Renal cortex interstitium (tissue), 15 donors: ENCODE measurements around the gene MYO5A. TPM values are rescaled to one million over a fixed set of nuclear protein-coding genes. Genes with fewer than 3 reads are reported as not detected.
"Not testable (repeated sequence)": the region's sequence is repeated elsewhere in the genome, so short reads cannot be mapped to it uniquely, and the experiment has no call there.

Experiments
- DNase-seq, 11 donors: peaks; one replicate each; pipeline ENCODE4 v3.0.0-alpha.2; 2013; ENCODE audit warnings: low read depth in 9 of 11, low spot score in 4 of 11; ENCODE audit errors: extremely low read depth in 1 of 11
- long read RNA-seq, 16 experiments: transcript quantifications; one replicate each; lab custom pipeline, GENCODE V29; 2026
- polyA plus RNA-seq, 3 donors: library from polyadenylated mRNA; unstranded; fragments of 120-200 nt; gene quantifications; one replicate each; pipeline ENCODE4 v1.2.1, GENCODE V29; 2013; ENCODE audit not compliant: insufficient read length in 3 of 3

Gene MYO5A
- 1 to 10 TPM; 7.4 to 9.7 (median 9.6) TPM for polyA plus RNA-seq
- long read RNA-seq, donor 1 = 0 reads
- long read RNA-seq, donor 2, partial matches to known transcripts = 0 of 1 reads
- long read RNA-seq, donor 2, other reads (novel, unspliced or antisense) = 0 of 1 reads
- long read RNA-seq, donor 3 = 0 reads
- long read RNA-seq, donor 4 = 0 reads
- long read RNA-seq, donor 5 = 0 reads
- long read RNA-seq, donor 6 = 0 reads
- long read RNA-seq, donor 7 = 0 reads
- long read RNA-seq, donor 8 = 0 reads
- long read RNA-seq, donor 9 = 0 reads
- long read RNA-seq, donor 10 = 0 reads
- long read RNA-seq, donor 11 = 0 reads
- long read RNA-seq, donor 12 = 0 reads
- long read RNA-seq, donor 13 = 0 reads
- long read RNA-seq, donor 14 = 0 reads
- long read RNA-seq, donor 15 = 0 reads
- long read RNA-seq, donor 16 = 0 reads

DNA sequence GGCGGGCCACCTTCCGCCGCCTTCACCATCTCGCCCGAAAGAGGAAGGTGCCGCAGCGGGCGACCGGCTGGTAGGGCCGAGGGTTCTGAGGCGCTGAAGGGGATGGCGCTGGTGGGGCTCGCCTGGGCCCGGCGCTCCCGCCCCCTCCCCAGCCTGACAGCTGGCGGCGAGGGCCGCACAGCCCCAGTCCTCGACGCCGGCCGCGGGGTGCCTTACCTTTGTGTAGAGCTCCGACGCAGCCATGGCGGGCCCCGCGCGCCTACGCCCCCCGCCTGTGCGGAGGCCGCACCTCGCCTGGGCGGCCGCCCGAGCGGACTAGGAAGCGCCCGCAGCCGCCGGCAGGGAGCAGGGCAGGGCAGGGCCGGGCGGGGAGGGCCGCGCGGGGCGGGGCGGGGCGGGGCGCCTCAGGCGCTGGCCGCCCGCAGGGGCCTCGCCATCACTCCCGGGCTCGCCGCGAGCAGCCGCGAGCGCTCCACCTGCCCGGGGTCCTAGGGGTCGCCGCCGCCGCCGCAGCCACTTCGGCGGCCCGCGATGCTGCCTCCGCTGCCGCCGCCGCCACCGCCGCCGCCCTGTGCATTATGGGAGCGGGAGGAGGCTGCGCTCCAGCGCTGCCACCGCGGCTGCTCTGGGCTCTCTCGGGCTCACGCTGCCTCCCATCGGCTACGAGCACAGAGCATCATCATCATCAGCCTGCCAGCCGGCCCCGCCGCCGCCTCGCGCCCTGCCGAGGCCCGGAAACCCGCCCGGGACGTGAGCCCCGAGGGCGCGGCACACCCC, at the start of gene MYO5A:
TSS of gene MYO5A (minus strand) at position 317 of the 777 bp plus-strand sequence. CDS start at position 243, 74 bp downstream.
- DNase-seq = peak in 8 of 11 donors; percentile 15 to 51 (median 40)

DNA sequence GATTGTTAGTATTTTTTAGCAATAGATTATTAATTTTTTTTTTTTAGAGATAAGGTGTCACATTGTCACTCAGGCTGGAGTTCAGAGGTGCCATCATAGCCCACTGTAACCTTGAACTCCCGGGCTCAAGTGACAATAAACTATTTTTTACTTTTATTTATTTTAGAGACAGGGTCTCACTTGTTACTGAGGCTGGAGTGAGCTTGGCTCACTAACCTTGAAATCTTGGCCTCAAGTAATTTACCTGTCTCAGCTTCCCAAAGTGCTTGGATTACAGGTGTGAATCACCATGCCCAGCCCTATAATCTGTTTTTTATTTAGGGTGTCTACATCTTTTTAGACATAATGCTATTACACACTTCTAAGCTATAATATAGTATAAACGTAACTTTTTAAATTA, 48.0 kb upstream of the MYO5A start:
- DNase-seq = no peak

DNA sequence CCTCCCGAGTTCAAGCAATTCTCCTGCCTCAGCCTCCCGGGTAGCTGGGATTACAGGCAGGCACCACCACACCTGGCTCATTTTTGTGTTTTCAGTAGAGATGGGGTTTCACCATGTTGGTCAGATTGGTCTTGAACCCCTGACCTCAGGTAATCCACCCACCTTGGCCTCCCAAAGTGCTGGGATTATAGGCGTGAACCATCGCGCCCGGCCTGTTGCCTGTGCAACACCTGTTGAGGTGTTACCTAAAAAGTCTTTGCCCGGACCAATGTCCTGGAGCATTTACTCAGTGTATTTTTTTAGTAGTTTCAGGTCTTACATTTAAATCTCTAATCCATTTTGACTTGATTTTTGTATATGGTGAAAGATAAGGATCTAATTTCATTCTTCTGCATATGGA, 46.9 kb upstream of the MYO5A start:
- DNase-seq = not testable (repeated sequence)

DNA sequence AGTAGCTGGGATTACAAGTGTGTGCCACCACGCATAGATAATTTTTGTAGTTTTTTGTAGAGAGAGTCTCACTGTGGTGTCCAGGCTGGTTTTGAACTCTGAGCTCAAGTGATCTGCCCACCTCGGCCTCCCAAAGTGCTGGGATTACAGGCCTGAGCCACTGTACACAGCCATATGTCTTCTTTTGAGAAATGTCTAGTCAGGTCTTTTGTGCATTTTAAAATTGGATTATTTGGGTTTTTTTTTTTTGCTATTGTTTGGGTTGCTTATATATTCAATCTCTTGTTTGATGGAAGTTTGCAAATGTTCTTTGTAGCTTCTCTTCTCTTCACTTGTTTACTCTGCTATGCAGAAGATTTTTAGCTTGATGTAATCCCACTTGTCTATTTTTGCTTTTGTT, 46.4 kb upstream of the MYO5A start:
- no peak for DNase-seq

DNA sequence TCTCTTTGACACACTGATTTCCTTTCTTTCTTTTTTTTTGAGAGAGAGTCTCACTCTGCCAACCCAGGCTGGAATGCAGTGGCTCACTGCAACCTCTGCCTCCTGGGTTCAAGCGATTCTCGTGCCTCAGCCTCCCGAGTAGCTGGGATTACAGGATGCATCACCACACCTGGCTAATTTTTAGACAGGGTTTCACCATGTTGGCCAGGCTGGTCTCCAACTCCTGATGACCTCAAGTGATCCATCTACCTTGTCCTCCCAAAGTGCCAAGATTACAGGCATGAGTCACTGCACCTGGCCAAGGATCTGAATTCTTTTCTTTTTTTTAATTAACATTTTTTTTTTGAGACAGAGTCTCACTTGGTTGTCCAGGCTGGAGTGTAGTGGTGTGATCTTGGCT, 45.9 kb upstream of the MYO5A start:
- DNase-seq = not testable (repeated sequence)

DNA sequence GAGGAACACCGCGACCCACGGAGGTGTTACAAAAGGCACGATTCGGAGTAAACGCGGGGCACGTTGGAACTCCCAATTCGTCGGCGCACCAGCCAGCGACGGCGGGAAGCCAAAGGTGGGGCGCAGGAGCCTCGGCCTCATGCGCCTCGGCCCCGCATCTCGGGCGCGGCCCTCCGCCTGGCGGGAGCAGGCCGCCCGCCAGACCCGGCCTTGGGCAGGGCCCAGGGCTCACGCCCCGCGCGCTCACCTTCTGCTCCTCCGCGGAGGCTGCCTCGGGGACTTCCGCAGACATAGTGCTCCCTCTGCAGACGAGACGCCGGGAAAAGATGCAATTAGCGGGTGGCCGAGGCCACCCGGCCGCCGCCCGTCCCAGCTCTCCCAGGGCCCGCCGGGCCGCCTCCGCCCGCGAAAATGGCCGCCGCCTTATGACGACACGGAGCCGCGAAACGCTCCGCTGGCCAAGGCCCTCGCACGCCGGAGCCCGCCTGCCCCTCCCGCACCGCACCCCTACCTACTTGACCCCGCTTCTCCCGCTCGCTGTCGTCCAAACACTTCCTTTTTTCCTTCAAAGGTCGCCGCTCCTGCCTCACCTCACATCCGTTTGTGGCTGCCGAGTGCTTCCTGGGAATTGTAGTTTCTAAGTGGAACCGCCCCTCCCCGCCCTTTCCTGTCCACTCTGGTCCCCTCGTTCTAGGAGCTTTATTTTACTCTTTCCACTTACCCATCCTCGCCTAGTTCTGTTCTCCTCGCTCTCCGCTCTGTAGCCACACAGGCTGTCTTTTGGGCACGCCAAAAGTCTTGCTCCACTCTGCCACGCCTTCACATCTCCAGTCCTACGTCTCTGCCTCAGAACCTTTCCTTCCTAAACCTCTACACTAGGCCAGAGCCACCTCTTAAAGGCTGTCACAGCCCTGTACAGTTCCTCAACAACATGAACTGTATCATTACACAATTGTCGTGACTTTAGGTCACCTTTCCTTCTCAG, 40.2 kb upstream of the MYO5A start, which contains the start of gene ARPP19:
TSS of gene ARPP19 (minus strand) at position 430 of the 985 bp plus-strand sequence. CDS start at position 292, 138 bp downstream.
- peak; percentile 66 to 87 (median 83) for DNase-seq

DNA sequence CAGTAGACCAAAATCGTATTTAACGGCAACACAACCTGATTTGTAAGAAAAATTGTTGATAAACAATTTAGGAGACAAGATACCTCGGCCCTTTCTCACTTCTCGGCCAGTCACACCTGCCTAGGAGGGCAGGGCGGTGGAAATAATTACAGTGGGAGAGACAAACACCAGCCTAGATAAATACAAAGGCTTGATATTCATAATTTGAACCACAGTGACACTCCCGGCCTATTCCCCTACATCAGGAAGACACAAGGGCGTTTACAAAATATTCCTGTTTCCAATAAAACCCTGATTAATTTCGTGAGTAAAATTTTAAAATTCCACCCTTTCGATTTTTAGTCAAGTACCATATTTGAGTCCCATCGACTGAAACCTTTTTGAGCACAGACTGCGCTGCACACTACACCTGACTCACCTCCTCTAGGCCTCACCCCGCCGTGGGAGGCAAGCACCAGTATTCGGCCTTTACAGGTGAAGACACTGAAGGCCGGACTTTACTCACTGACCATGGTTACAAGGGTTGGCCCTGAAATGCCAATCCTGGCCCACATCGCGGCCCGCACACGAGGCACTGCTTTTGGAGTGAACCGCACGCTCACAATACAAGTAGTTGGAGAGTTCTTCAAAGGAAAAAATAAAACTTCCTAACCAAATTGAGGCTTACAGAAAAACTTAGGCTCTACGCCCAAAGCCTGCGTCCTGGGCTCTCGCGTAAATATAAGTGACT, 39.4 kb upstream of the MYO5A start:
- peak in 7 of 11 donors; percentile 10 to 56 (median 29) for DNase-seq

DNA sequence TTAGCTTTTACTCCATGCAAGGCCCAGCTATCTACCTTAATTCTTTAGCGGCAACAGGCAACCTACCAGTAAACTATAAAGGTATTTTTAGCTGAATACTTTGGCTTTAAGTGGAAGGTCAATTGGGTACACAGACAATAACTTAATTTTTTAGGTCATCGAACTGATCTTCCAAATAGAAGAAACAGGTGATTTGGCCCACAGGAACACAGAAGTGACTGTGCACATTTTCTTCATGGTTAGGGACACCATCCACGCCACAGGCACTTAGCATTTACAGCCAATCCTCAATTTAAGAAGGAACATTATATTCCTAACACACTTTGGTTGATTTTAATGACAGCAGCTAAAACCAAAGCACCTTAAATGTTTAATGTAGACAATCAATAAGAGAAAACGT, 38.2 kb upstream of the MYO5A start:
- no peak for DNase-seq

DNA sequence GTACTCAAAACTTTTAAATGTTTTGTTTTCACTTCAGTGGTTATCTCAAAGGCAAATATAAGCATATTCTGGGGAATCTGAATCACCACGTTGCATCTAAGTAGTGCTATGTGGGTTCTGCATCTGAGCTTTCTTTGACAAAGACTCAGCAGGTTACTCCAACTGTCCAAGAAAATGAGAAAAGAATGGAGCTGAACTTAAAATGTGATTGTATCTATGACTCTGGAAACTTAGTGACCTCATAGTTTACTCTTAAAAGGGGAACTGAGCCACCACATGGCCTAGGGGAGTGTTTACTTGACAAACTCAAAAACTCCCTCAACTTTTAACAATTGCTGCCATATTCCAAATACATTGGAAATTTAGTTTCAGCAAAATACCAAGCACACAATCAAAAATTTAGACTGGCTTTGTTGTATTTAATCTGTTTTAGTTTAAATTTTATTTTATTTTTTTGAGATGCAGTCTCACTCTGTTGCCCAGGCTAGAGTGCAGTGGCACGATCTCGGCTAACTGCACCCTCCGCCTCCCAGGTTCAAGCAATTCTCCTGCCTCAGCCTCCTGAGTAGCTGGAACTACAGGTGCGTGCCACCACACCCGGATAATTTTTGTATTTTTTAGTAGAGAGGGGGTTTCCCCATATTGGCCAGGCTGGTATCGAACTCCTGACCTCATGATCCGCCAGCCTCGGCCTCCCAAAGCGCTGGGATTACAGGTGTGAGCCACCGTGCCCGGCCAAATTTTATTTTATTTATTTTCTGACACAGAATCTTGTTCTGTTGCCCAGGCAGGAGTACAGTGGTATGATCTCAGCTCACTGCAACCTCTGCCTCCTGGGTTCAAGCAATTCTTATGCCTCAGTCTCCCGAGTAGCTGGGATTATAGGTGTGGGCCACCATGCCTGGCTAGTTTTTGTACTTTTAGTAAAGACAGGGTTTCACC, 37.0 kb upstream of the MYO5A start:
- DNase-seq = not testable (repeated sequence)

DNA sequence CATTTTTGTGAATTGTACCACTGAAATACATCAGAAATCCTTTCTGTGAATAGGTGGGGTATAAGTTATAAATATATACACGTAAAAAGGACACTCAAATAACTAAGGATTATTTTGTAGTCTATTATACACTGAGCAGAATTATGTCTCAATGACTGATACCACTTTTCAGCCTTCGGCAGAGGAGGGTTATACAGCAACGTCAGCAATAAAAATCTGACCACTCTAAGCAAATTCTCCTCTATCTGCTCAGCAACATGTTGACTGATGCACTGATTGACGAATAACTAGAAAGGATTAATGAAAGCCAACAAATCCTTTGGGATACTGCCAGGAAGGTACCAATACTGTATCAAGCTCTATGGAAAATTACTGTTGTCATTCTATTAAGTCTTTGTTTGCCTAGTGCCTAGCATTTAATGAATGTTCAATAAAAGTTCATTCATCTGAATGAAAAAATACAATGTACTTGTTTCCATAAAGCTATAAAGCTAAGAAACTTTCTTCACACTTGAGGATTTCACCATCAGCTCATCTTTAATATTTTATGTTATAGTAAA, 34.9 kb upstream of the MYO5A start:
- no peak for DNase-seq

DNA sequence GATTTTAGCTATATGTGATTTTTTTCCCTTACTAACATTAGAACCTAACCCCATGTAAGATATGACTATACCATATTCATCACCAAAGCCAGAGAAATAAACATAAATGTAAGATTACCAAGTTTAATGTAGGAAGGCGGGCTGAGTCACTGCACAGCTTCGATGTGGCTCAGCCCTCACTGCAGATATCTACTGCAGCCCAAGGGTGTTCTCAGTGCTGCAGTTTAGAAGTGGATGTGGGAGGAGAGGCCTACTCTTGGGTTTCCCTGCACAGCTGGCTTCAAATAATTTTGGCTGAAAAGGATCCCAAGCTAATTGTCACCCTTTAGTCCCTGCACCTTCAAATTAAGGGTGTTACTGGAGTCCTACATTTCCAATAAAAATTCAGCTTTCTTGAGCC, 30.9 kb upstream of the MYO5A start:
- no peak for DNase-seq

DNA sequence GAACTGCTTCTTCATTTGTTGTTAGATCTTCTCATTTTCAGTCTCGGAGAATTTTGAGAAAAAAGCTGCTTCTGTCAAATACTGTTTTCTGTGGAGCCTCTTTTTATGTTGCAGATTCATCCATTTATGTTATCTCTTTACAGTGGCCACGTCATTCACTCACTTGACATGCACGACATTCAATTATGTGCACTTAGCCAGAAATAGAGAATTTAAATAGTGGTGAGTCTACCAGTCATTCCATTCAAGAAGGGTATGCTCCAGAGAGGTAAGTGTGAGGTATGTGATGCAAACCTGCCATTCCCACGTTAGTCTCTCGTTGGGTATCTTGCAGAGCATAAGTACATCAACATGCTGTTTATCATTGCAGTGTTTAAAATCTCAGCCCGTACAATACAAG, 30.3 kb upstream of the MYO5A start:
- no peak for DNase-seq

DNA sequence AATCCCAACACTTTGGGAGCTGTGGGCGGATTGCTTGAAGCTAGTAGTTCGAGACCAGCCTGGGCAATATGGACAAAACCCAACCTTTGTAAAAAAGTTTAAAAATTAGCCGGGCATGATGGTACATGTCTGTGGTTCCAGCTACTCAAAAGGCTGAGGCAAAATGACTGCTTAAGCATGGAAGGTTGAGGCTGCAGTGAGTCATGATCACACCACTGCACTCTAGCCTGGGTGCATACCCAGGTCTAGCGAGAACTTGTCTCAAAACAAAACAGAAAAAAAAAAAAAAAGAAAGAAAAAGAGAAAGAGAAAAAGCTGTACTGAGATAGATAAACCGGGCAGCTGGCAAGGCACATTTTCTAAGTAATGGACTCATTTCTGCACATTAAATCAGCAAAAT, 29.5 kb upstream of the MYO5A start:
- DNase-seq = no peak

DNA sequence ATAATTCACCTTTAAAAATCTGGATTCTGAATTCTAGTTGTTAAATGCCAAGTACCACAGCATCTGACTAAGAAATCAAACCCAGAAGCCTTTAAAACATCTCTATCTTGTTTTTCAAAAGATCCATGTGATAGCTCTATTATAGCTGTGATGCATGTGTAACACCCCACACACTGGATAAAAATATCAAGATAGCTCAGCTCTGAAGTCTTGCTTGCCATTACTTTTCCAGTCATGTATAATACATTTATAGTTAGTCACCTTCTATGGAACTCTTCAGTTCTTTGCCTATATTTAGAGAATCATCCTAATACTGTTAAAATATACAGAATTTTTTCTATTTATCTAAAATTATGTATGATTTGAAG, 28.6 kb upstream of the MYO5A start:
- DNase-seq = no peak

DNA sequence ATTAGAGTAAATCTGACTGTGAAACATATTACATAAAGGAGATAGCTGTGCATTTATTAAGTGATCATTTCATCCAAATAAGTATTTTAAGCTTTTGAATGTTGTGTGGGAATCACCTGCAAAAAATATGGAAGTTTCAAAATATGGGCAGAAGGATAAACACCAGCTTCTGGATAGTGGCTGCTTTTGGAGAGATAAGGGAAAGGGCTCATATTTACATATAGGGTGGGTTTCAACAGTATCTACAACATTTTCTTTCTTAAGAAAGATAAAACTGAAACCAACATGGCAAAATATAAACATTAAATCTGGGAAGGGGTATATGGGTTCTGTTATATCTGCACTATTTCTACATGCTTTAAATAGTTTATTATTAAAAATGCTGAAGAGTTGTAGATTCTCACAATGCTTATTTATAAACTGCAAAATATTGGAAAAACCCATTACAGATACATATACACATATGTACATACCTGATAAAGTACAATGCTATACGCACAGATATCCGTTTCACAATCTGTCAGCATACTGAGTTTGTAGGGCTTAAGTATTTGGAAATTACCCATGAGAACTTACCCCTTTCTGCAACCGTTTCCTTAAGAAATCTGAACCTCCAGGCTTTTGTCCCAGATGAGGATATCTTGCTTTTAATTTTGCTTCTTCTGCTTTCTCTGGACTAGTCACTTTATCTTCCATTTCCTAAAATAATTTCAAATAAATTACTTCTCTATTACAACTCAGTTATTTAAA, 28.0 kb upstream of the MYO5A start:
- no peak for DNase-seq

DNA sequence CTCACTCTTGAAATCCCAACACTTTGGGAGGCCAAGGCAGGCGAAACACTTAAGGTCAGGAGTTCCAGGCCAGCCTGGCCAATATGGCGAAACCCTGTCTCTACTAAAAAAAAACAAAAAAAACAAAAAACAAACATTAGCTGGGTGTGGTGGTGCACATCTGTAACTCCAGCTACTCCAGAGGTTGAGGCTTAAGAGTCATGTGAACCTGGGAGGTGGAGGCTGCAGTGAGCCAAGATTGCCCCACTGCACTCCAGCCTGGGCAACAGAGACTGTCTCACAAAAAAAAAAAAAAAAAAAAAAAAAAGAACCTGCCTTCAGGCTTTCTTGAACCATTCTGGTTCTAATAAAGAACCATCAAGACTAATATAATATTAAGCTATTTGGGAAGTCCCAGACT, 23.6 kb upstream of the MYO5A start:
- DNase-seq = no peak
